HepG2 (cell line): ENCODE data around the gene CD180.

Experiments
- KAT2B ChIP-seq: fragments of 150-350 bp; IDR thresholded peaks from 2 replicates; pipeline ENCODE4 v1.6.1; 2014; ENCODE audit warnings: low read depth, low read length, borderline replicate concordance
- KLF13 ChIP-seq: sonication (generic); formaldehyde crosslinking; IDR thresholded peaks from 2 replicates; pipeline ENCODE4 v1.4.0; 2020; ENCODE audit warnings: mild to moderate bottlenecking, missing genetic modification reagents
- MEIS1 ChIP-seq: sonication (generic); formaldehyde crosslinking; IDR thresholded peaks from 2 replicates; pipeline ENCODE4 v1.9.0; 2021; ENCODE audit warnings: mild to moderate bottlenecking, missing genetic modification reagents, moderate library complexity, borderline replicate concordance
- POLR2AphosphoS5 ChIP-seq: IDR thresholded peaks from 2 replicates; pipeline ENCODE4 v1.6.1; 2012; ENCODE audit warnings: low read depth, low read length
- POLR2G ChIP-seq: fragments of 200-400 bp; formaldehyde crosslinking; IDR thresholded peaks from 2 replicates; pipeline ENCODE4 v1.6.1; 2018; ENCODE audit warnings: mild to moderate bottlenecking, low read depth, low read length, moderate library complexity
- TF ChIP-seq, protein P1 (sequence below): sonication (generic); formaldehyde crosslinking; IDR thresholded peaks from 2 replicates; pipeline ENCODE4 v1.8.1; 2022; ENCODE audit warnings: low read depth, mild to moderate bottlenecking, missing genetic modification reagents
- TF ChIP-seq, protein P2 (sequence below): sonication (generic); formaldehyde crosslinking; conservative IDR thresholded peaks from 2 replicates; pipeline ENCODE4 v1.4.0; 2020; ENCODE audit warnings: missing genetic modification reagents

GRCh38 chr5:67143549-67143948, 53.0 kb downstream of the CD180 start:
- TF ChIP-seq MEIS1 (CRISPR knock-in tag) (no peak), POLR2AphosphoS5 (no peak), POLR2G (no peak), KLF13 (CRISPR knock-in tag) (no peak), KAT2B (no peak)
- TF ChIP-seq, protein P1, sequence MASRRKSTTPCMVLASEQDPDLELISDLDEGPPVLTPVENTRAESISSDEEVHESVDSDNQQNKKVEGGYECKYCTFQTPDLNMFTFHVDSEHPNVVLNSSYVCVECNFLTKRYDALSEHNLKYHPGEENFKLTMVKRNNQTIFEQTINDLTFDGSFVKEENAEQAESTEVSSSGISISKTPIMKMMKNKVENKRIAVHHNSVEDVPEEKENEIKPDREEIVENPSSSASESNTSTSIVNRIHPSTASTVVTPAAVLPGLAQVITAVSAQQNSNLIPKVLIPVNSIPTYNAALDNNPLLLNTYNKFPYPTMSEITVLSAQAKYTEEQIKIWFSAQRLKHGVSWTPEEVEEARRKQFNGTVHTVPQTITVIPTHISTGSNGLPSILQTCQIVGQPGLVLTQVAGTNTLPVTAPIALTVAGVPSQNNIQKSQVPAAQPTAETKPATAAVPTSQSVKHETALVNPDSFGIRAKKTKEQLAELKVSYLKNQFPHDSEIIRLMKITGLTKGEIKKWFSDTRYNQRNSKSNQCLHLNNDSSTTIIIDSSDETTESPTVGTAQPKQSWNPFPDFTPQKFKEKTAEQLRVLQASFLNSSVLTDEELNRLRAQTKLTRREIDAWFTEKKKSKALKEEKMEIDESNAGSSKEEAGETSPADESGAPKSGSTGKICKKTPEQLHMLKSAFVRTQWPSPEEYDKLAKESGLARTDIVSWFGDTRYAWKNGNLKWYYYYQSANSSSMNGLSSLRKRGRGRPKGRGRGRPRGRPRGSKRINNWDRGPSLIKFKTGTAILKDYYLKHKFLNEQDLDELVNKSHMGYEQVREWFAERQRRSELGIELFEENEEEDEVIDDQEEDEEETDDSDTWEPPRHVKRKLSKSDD (CRISPR knock-in tag), result no peak
- TF ChIP-seq, protein P2, sequence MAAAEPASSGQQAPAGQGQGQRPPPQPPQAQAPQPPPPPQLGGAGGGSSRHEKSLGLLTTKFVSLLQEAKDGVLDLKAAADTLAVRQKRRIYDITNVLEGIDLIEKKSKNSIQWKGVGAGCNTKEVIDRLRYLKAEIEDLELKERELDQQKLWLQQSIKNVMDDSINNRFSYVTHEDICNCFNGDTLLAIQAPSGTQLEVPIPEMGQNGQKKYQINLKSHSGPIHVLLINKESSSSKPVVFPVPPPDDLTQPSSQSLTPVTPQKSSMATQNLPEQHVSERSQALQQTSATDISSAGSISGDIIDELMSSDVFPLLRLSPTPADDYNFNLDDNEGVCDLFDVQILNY (CRISPR knock-in tag), result no peak
